NCI-H2227 (cell line): ENCODE measurements around the gene TUFT1.

Experiments
- DNase-seq: peaks from one replicate; lab custom pipeline; 2025; ENCODE audit not compliant: unreplicated experiment; lab: John Stamatoyannopoulos, UW

The TUFT1 gene

GRCh38 chr1:151536499-151536898, 3.6 kb upstream of the TUFT1 start:
- DNase-seq: no peak

GRCh38 chr1:151537112-151537511, 3.0 kb upstream of the TUFT1 start:
- no peak for DNase-seq

- DNase-seq: peak; percentile 71
Observed at GRCh38 chr1:151539321-151540020, 638 bp upstream of the TUFT1 start.

- peak; percentile 34 for DNase-seq
Observed at GRCh38 chr1:151540982-151541377, 871 bp downstream of the TUFT1 start.

GRCh38 chr1:151541752-151542151, 1.6 kb downstream of the TUFT1 start:
- no peak for DNase-seq

GRCh38 chr1:151542710-151543129, 2.6 kb downstream of the TUFT1 start:
- no peak for DNase-seq

GRCh38 chr1:151545542-151545941, 5.4 kb downstream of the TUFT1 start:
- no peak for DNase-seq

- no peak for DNase-seq
Observed at GRCh38 chr1:151546011-151546925, 6.2 kb downstream of the TUFT1 start.

- no peak for DNase-seq
Observed at GRCh38 chr1:151547119-151547899, 7.2 kb downstream of the TUFT1 start.

GRCh38 chr1:151547900-151548230, 7.8 kb downstream of the TUFT1 start:
- DNase-seq: no peak

- DNase-seq: no peak
Observed at GRCh38 chr1:151549199-151549598, 9.1 kb downstream of the TUFT1 start.

GRCh38 chr1:151553659-151554058, 13.6 kb downstream of the TUFT1 start:
- no peak for DNase-seq

GRCh38 chr1:151556052-151556451, 15.9 kb downstream of the TUFT1 start:
- DNase-seq: no peak

- no peak for DNase-seq
Observed at GRCh38 chr1:151562661-151563060, 22.6 kb downstream of the TUFT1 start.

- DNase-seq: no peak
Observed at GRCh38 chr1:151563376-151563775, 23.3 kb downstream of the TUFT1 start.

GRCh38 chr1:151565502-151566189, 25.5 kb downstream of the TUFT1 start:
- DNase-seq: no peak

- DNase-seq: no peak
Observed at GRCh38 chr1:151568626-151569088, 28.5 kb downstream of the TUFT1 start.

GRCh38 chr1:151570819-151571218, 30.7 kb downstream of the TUFT1 start:
- no peak for DNase-seq

GRCh38 chr1:151574575-151575529, 34.7 kb downstream of the TUFT1 start:
- DNase-seq: no peak

- DNase-seq: no peak
Observed at GRCh38 chr1:151577173-151577572, 37.1 kb downstream of the TUFT1 start.
